ENCODE results near the gene PLCL2. TPM values are rescaled to one million over a fixed set of nuclear protein-coding genes. Genes with fewer than 3 reads are reported as not detected.
"Not testable (repeated sequence)": the region's sequence is repeated elsewhere in the genome, so short reads cannot be mapped to it uniquely, and the experiment has no call there.

Gene PLCL2
- total and polyA plus RNA-seq, 4 donors, result 1.0 to 16.7 (median 7.1) TPM

DNA sequence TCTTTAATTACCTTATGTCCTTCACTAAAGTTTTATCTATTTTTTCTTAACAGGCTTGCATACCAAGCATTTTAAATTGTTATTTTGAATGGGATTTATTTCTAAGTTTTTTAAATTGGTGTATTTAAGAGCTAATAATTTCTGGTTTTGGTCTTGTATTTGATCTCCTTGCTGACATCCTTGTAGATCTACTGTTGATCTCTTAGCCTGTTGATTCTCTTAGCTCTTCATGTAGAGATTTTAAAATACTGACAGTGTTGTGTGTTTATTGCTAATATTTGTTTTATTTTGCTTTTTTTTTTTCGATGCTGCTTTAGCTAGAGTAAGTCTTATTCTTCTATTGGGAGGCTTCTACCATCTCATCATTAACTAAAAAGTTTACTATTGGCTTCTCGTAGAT lies 65.5 kb downstream of the PLCL2 start:
- DNase-seq (no peak), ATAC-seq (ENCODE audit: insufficient read depth, low FRiP score) (no peak)
- TF ChIP-seq CTCF (IDR thresholded peaks at IDR 0.05; ENCODE audit: control extremely low read depth, extremely low read depth), result no peak
- Histone ChIP-seq H3K27me3 (ENCODE audit: control insufficient read depth in 3 of 3, insufficient read depth in 3 of 3, low read length in 2 of 3) (no peaks in the 10 kb centered on the region), H3K9me3 (ENCODE audit: control insufficient read depth in 4 of 4, insufficient read depth in 3 of 4, low read length in 3 of 4) (no peaks in the 10 kb centered on the region), H3K4me3 (no peak overlapping the region), H3K4me1 (ENCODE audit: control insufficient read depth in 5 of 5, insufficient read depth in 5 of 5, low read length in 5 of 5) (peaks cover 0 to 7% (median 0%) of the 10 kb centered on the region in 5 donors), H3K27ac (ENCODE audit: low read depth in 1 of 2, low read length in 1 of 2) (no peak overlapping the region), H3K36me3 (ENCODE audit: control insufficient read depth in 4 of 4, insufficient read depth in 4 of 4, low read length in 4 of 4) (no peaks in the 10 kb centered on the region), H3K9ac (ENCODE audit: insufficient read depth in 1 of 2, low read length in 2 of 2) (no peak overlapping the region)
- 94 to 97% methylated on average over 2 of the region's 2 CpGs for WGBS, 2 donors

DNA sequence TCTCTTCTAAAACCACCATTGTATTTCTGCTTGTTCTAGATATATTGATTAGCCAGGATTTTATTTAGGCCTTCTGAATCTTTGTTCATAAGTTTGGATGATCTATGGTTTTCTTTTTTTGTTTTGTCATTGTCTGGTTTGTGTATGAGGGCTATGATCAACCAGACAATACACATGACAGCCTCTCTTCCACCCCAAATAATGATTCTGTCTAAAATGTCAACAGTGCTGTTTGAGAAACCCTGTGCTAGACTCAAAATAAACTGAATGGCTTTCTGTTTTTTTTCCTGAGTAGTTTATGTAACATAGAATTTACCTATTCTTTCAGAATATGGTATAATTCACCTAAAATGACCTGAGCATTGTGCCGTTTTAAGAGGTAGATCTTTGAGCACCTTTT lies 66.1 kb downstream of the PLCL2 start:
- no peak for TF ChIP-seq CTCF (IDR thresholded peaks at IDR 0.05; ENCODE audit: control extremely low read depth, extremely low read depth)
- ATAC-seq (ENCODE audit: insufficient read depth, low FRiP score), result no peak
- Histone ChIP-seq H3K36me3 (ENCODE audit: control insufficient read depth in 4 of 4, insufficient read depth in 4 of 4, low read length in 4 of 4) (no peaks in the 10 kb centered on the region), H3K27ac (ENCODE audit: low read depth in 1 of 2, low read length in 1 of 2) (no peak overlapping the region), H3K4me3 (no peak overlapping the region), H3K4me1 (ENCODE audit: control insufficient read depth in 5 of 5, insufficient read depth in 5 of 5, low read length in 5 of 5) (peaks cover 0 to 2% (median 0%) of the 10 kb centered on the region in 5 donors), H3K27me3 (ENCODE audit: control insufficient read depth in 3 of 3, insufficient read depth in 3 of 3, low read length in 2 of 3) (no peaks in the 10 kb centered on the region), H3K9me3 (ENCODE audit: control insufficient read depth in 4 of 4, insufficient read depth in 3 of 4, low read length in 3 of 4) (no peaks in the 10 kb centered on the region), H3K9ac (ENCODE audit: insufficient read depth in 1 of 2, low read length in 2 of 2) (no peak overlapping the region)
- DNase-seq, result no peak
- WGBS, 2 donors, result 94 to 98% methylated on average over 1 of the region's 1 CpG

DNA sequence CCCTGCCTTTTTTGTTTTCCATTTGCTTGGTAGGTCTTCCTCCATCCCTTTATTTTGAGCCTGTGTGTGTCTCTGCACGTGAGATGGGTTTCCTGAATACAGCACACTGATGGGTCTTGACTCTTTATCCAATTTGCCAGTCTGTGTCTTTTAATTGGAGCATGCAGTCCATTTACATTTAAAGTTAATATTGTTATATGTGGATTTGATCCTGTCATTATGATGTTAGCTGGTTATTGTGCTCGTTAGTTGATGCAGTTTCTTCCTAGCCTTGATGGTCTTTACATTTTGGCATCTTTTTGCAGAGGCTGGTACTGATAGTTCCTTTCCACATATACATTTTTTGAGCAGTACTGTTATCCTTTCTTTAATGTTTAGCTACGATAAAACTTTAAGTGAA lies 73.1 kb downstream of the PLCL2 start:
- H3K36me3 ChIP-seq (ENCODE audit: control insufficient read depth in 4 of 4, insufficient read depth in 4 of 4, low read length in 4 of 4); H3K9me3 ChIP-seq (ENCODE audit: control insufficient read depth in 4 of 4, insufficient read depth in 3 of 4, low read length in 3 of 4); H3K4me1 ChIP-seq (ENCODE audit: control insufficient read depth in 5 of 5, insufficient read depth in 5 of 5, low read length in 5 of 5); H3K9ac ChIP-seq (ENCODE audit: insufficient read depth in 1 of 2, low read length in 2 of 2); DNase-seq; H3K27ac ChIP-seq (ENCODE audit: low read depth in 1 of 2, low read length in 1 of 2); H3K4me3 ChIP-seq; H3K27me3 ChIP-seq (ENCODE audit: control insufficient read depth in 3 of 3, insufficient read depth in 3 of 3, low read length in 2 of 3); ATAC-seq (ENCODE audit: insufficient read depth, low FRiP score): not testable (repeated sequence)
- WGBS, 2 donors, result 96 to 98% methylated on average over 3 of the region's 3 CpGs

DNA sequence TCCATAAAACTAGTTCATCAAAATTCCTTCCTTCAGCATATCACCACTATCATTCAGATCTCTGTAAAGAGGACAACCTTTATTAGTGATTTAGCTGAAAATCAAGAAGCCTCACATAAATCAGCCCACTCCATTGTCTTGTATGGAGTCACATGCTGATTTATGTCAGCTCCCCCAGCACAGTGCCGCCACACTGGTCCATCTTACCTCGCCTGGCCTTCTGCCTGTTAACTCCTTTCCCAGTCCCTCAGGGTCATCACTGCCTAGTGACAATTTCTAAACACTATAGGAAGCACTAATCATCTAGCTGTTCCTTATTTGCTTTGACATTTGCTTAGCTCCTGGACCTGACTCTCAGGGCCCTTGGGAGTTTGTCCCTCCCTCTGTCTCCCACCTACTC lies 75.4 kb downstream of the PLCL2 start:
- H3K27ac ChIP-seq (ENCODE audit: low read depth in 1 of 2, low read length in 1 of 2), result no peak overlapping the region
- H3K4me3 ChIP-seq, result no peak overlapping the region
- H3K36me3 ChIP-seq (ENCODE audit: control insufficient read depth in 4 of 4, insufficient read depth in 4 of 4, low read length in 4 of 4), result no peaks in the 10 kb centered on the region
- H3K9ac ChIP-seq (ENCODE audit: insufficient read depth in 1 of 2, low read length in 2 of 2), result no peak overlapping the region
- no peak for TF ChIP-seq CTCF (IDR thresholded peaks at IDR 0.05; ENCODE audit: control extremely low read depth, extremely low read depth)
- ATAC-seq (ENCODE audit: insufficient read depth, low FRiP score), result no peak
- H3K9me3 ChIP-seq (ENCODE audit: control insufficient read depth in 4 of 4, insufficient read depth in 3 of 4, low read length in 3 of 4), result no peaks in the 10 kb centered on the region
- WGBS, 2 donors, result 93 to 95% methylated on average over 2 of the region's 2 CpGs
- no peaks in the 10 kb centered on the region for H3K27me3 ChIP-seq (ENCODE audit: control insufficient read depth in 3 of 3, insufficient read depth in 3 of 3, low read length in 2 of 3)
- peaks cover 0 to 4% (median 0%) of the 10 kb centered on the region in 5 donors for H3K4me1 ChIP-seq (ENCODE audit: control insufficient read depth in 5 of 5, insufficient read depth in 5 of 5, low read length in 5 of 5)
- DNase-seq, result no peak
